HG03457 (cell line): ENCODE results near the gene ATG16L2.
"Not testable (repeated sequence)": the region's sequence is repeated elsewhere in the genome, so short reads cannot be mapped to it uniquely, and the experiment has no call there.

Source experiments
- ATAC-seq: cut with Tn5 transposase; IDR thresholded peaks from one replicate; pipeline ENCODE4 v1.9.1; 2021; ENCODE audit warnings: moderate number of reproducible peaks; ENCODE audit not compliant: unreplicated experiment

ATG16L2 gene

GRCh38 chr11:72842126-72842525, 27.9 kb downstream of the ATG16L2 start:
- ATAC-seq: no peak

GRCh38 chr11:72842653-72843330, 28.6 kb downstream of the ATG16L2 start:
- ATAC-seq: no peak

- no peak for ATAC-seq
Observed at GRCh38 chr11:72844356-72844755, 30.1 kb downstream of the ATG16L2 start.

- ATAC-seq: no peak
Observed at GRCh38 chr11:72848846-72849466, 34.7 kb downstream of the ATG16L2 start.

GRCh38 chr11:72850832-72851231, 36.6 kb downstream of the ATG16L2 start:
- ATAC-seq: no peak

- no peak for ATAC-seq
Observed at GRCh38 chr11:72851726-72852125, 37.5 kb downstream of the ATG16L2 start.

GRCh38 chr11:72856065-72856464, 41.9 kb downstream of the ATG16L2 start:
- no peak for ATAC-seq

GRCh38 chr11:72856551-72857345, 42.5 kb downstream of the ATG16L2 start:
- no peak for ATAC-seq

- not testable (repeated sequence) for ATAC-seq
Observed at GRCh38 chr11:72858267-72858666, 44.1 kb downstream of the ATG16L2 start.

- no peak for ATAC-seq
Observed at GRCh38 chr11:72859126-72859525, 44.9 kb downstream of the ATG16L2 start.

GRCh38 chr11:72860010-72860409, 45.8 kb downstream of the ATG16L2 start:
- ATAC-seq: no peak

- no peak for ATAC-seq
Observed at GRCh38 chr11:72860592-72860991, 46.4 kb downstream of the ATG16L2 start.

GRCh38 chr11:72863091-72863490, 48.9 kb downstream of the ATG16L2 start:
- ATAC-seq: no peak

- ATAC-seq: no peak
Observed at GRCh38 chr11:72863916-72864315, 49.7 kb downstream of the ATG16L2 start.

GRCh38 chr11:72864702-72865655, 50.8 kb downstream of the ATG16L2 start:
- no peak for ATAC-seq

- no peak for ATAC-seq
Observed at GRCh38 chr11:72867970-72868369, 53.8 kb downstream of the ATG16L2 start.

GRCh38 chr11:72869831-72870230, 55.6 kb downstream of the ATG16L2 start:
- ATAC-seq: no peak

- no peak for ATAC-seq
Observed at GRCh38 chr11:72871119-72871518, 56.9 kb downstream of the ATG16L2 start.

GRCh38 chr11:72872012-72872411, 57.8 kb downstream of the ATG16L2 start:
- no peak for ATAC-seq

GRCh38 chr11:72875736-72876135, 61.5 kb downstream of the ATG16L2 start:
- no peak for ATAC-seq

GRCh38 chr11:72876147-72876546, 61.9 kb downstream of the ATG16L2 start:
- ATAC-seq: no peak
